HUDEP-2 (cell line): Measurements from ENCODE around the gene CGAS.
A peak's percentile ranks its signal among the peaks of the same experiment; 100 is the strongest.

Experiments used
- DNase-seq, 76 experiments: peaks; one replicate each; lab custom pipeline; 2025; ENCODE audit not compliant: unreplicated experiment in 76 of 76; lab: John Stamatoyannopoulos, UW

The CGAS gene

GRCh38 chr6:73452107-73452461 lies at the start of gene CGAS:
CGAS (minus strand) TSS chr6:73452297; CDS start chr6:73452181, 116 bp downstream.
- peak in 71 of 76 experiments; percentile 31 to 91 (median 69) for DNase-seq

- no peak for DNase-seq
Measured at GRCh38 chr6:73497915-73498314, 45.8 kb upstream of the CGAS start.

- no peak for DNase-seq
Measured at GRCh38 chr6:73491377-73491776, 39.3 kb upstream of the CGAS start.

GRCh38 chr6:73487473-73487872 lies 35.4 kb upstream of the CGAS start:
- no peak for DNase-seq

GRCh38 chr6:73484438-73484837 lies 32.3 kb upstream of the CGAS start:
- no peak for DNase-seq

- no peak for DNase-seq
Measured at GRCh38 chr6:73481969-73482368, 29.9 kb upstream of the CGAS start.

DNA sequence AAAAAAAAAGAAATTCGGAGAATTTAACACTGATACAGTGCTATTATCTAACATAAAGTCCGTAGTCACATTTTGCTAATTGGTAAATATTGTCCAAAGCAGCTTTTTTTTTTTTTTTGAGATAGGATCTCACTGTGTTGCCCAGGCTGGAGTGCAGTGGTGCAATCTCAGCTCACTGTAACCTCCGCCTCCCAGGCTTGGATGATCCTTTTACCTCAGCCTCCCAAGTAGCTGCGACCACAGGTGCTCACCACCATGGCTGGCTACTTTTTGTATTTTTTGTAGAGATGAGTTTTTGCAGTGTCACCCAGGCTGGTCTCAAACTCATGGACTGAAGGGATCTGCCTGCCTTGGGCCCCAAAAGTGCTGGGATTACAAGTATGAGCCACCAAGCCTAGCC lies 25.3 kb upstream of the CGAS start:
- DNase-seq, result no peak

- no peak for DNase-seq
Measured at GRCh38 chr6:73476723-73477122, 24.6 kb upstream of the CGAS start.

GRCh38 chr6:73471686-73472290 lies 19.7 kb upstream of the CGAS start:
- DNase-seq, result no peak

DNA sequence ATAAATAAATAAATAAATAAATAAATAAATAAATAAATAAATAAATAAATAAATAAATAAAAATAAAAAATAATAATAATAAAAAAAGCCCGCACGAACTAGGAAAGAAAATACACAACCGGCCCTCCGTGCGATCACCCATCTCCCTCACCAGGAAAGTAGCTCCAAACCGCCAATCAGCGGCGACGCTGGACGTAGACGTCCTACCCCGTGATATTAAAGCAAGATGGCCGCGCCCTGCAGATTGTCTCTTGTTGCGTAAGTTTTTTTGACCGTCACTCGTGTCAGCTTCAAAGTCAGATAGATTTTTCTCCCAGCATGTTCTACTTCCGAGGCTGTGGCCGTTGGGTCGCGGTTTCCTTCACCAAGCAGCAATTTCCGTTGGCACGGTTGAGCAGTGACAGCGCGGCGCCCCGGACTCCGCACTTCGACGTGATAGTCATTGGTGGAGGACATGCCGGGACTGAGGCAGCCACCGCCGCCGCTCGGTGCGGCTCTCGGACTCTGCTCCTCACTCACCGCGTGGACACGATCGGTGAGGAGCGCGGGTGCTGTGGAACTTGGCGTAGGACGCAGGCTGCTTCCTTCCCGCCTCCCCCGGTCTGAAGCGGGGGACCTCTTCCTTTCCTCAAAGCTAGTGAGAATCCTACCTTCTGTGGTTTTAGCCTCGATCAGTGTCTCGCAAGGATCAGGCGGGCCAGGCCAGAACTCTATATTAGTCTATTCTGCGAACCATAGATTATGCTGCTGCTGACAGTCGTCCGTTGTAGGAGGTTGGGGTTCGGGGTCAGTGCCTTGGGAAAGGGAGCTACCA lies 9.6 kb upstream of the CGAS start, which contains the start of gene MTO1:
MTO1 (plus strand) TSS at position 201 of the 814 bp plus-strand sequence; CDS start at position 319, 118 bp downstream.
- peak in 74 of 76 experiments; percentile 21 to 94 (median 84) for DNase-seq

DNA sequence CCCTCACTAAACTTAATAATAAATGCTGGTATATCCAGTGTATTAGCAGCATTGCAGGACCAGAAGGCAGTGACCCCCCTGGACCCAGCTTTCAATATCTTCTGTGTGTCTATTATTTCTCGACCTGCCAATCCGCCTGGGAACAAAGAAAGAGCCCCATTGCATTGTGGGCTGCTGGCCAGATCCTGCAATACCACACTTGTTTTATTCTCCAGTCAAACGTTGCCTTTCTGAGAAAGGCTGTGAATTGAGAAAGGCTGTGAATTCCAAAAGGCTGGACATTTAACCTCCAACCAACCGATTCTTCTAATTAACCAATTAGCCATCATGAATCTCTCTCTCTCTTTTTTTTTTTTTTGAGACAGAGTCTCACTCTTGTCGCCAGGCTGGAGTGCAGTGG lies 8.0 kb upstream of the CGAS start:
- peak in 43 of 76 experiments; percentile 12 to 72 (median 27) for DNase-seq

GRCh38 chr6:73459474-73459873 lies 7.4 kb upstream of the CGAS start:
- peak in 45 of 76 experiments; percentile 6 to 75 (median 31) for DNase-seq

GRCh38 chr6:73455865-73456629 lies 4.0 kb upstream of the CGAS start:
- peak in 1 of 76 experiments; percentile 21 for DNase-seq

DNA sequence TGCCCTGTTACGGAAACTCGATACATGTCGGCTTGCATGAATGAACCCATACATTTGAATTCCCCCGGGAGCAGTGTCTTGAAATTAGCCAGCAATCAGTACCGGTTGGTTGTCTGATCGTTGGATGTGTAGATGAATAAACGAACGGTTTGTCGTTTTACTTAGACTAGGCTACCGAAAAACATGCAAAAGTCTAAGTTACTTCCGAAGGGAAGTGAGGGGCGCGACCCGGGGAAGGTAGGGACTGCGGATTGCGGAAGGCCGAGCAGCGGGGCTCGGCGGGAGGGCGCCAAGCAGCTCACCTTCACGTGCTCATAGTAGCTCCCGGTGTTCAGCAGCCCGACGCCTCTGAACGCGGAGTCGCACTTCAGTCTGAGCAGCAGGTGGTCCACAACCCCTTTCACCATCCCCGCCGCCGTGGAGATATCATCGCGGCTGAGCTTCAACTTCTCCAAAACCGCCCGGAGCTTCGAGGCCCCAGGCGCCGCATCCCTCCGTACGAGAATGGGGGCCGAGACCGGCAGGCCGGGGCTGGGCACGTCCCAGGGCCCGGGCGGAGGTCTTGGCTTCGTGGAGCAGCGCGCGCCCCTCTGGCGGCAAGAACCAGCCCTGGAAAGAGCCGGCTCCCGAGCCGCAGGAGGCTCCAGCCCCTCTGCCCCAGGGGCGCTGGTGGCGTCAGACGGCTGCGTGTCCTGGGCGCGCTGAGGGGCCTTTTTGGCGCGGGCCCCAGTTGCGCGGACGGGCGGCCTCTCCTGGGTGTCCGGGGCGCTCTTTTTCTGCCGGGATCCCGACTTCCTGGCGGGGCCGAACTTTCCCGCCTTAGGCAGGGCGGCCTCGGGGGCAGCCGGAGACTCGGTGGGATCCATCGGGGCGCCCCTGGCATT lies 632 bp downstream of the CGAS start:
- DNase-seq, result peak in 51 of 76 experiments; percentile 14 to 91 (median 51)

GRCh38 chr6:73443555-73443954 lies 8.5 kb downstream of the CGAS start:
- DNase-seq, result no peak

GRCh38 chr6:73435236-73435635 lies 16.9 kb downstream of the CGAS start:
- no peak for DNase-seq

GRCh38 chr6:73421534-73421933 lies 30.6 kb downstream of the CGAS start:
- DNase-seq, result no peak

DNA sequence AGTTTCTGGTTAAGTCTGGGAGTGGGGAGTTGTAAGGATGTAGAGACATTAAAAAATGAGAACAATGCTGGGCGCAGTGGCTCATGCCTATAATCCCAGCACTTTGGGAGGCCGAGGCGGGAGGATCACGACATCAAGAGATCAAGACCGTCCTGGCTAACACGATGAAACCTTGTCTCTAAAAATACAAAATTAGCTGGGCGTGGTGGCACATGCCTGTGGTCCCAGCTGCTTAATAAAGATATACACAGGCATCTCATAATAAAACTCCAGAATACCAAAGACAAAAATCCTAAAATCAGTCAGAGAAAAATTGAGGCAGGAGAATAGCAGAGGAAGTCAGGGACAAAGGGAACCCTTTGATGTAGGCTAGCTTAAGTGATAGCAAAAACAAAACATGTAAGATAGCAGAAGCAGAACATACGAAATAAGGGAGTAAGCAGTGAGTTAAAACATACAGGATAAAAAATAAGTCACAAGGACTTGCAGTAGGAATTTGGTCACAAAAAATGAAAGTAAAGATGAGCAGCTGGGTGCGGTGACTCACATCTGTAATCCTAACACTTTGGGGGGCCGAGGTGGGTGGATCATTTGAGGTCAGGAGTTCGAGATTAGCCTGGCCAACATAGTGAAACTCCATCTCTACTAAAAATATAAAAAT lies 33.9 kb downstream of the CGAS start:
- DNase-seq, result no peak

- no peak for DNase-seq
Measured at GRCh38 chr6:73413102-73413501, 39.0 kb downstream of the CGAS start.

DNA sequence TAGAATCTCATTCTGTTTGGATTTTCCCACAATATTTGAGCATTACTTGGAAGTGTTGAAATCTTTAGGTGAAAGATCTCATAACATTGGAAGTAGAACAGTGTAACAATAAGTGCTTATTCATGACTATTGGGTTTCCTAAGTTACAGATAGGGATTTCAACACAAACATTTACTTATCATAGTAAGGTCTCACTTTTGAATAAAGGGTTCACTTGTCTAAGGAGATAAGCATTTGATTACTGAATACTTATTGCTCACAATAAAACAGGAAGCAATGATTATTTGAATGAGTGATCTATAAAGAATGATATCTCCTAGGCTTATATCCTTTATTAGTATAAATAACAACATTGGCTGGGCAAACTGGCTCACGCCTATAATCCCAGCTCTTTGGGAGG lies 42.7 kb downstream of the CGAS start:
- no peak for DNase-seq
